Measurements from ENCODE around the gene MAST2. TPM values are rescaled to one million over a fixed set of nuclear protein-coding genes. Genes with fewer than 3 reads are reported as not detected.
A peak's percentile ranks its signal among the peaks of the same experiment; 100 is the strongest.

MAST2 gene
- total and polyA plus RNA-seq, 2 of the 13 experiments (the other 11 are each of a cell fraction or from before 2014, with no cell fraction given) = 15.3 to 23.0 TPM

DNA sequence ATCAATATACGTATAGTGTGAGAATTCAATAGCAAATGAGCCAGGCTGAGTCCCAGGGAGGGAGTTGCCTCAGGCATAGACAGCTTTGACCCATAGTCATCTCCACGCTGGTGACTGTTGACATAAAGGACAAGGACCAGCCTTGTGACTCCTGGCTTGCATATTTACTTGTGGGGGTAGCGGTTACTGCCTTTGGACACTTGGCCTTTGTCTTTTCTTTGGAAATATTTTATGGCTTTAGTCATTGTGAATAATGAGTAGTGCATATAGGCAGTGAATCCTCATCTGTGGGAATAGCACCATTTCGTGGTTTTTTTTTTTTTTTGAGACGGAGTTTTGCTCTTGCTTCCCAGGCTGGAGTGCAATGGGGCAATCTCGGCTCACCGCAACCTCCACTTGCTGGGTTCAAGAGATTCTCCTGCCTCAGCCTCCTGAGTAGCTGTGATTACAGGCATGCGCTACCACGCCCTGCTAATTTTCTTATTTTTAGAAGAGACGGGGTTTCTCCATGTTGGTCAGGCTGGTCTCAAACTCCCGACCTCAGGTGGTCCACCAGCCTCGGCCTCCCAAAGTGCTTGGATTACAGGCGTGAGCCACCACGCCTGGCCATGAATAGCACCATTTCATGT lies 68.9 kb downstream of the MAST2 start (continued):
- 0 out of 2 replicates have a peak, but pooled peaks have one; percentile 12 for TF ChIP-seq ZNF501 (CRISPR knock-in tag; IDR thresholded peaks at IDR 0.05)
- TF ChIP-seq ZNF547 (CRISPR knock-in tag; IDR thresholded peaks at IDR 0.05) = peak; percentile 69; the same call in 1 of the 2 replicates
- TF ChIP-seq ZBTB7B (CRISPR knock-in tag; IDR thresholded peaks at IDR 0.05) = peak; percentile 43; the same call in 1 of the 2 replicates
- TF ChIP-seq, protein P1, sequence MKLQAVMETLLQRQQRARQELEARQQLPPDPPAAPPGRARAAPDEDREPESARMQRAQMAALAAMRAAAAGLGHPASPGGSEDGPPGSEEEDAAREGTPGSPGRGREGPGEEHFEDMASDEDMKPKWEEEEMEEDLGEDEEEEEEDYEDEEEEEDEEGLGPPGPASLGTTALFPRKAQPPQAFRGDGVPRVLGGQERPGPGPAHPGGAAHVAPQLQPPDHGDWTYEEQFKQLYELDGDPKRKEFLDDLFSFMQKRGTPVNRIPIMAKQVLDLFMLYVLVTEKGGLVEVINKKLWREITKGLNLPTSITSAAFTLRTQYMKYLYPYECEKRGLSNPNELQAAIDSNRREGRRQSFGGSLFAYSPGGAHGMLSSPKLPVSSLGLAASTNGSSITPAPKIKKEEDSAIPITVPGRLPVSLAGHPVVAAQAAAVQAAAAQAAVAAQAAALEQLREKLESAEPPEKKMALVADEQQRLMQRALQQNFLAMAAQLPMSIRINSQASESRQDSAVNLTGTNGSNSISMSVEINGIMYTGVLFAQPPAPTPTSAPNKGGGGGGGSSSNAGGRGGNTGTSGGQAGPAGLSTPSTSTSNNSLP (IDR thresholded peaks at IDR 0.05; ENCODE audit: low read depth, low read length) = peak; percentile 95
- peak; percentile 47 to 50; a peak in 1 of 4 replicates for TF ChIP-seq NR2F1 (CRISPR knock-in tag; IDR thresholded peaks at IDR 0.05)
- peak; percentile 36; the same call in 1 of the 2 replicates for TF ChIP-seq KLF6 (CRISPR knock-in tag; IDR thresholded peaks at IDR 0.05)
- peak; percentile 46; the same call in 1 of the 2 replicates for TF ChIP-seq SP5 (CRISPR knock-in tag; IDR thresholded peaks at IDR 0.05; ENCODE audit: borderline replicate concordance, low read depth)
- peak; percentile 64; the same call in 1 of the 2 replicates for TF ChIP-seq MTA1 (CRISPR knock-in tag; IDR thresholded peaks at IDR 0.05; ENCODE audit: borderline replicate concordance)
- peak; percentile 70; the same call in 1 of the 2 replicates for TF ChIP-seq ZNF292 (CRISPR knock-in tag; IDR thresholded peaks at IDR 0.05; ENCODE audit: borderline replicate concordance, low read depth)
- TF ChIP-seq DPF2 (CRISPR knock-in tag; IDR thresholded peaks at IDR 0.05; ENCODE audit: borderline replicate concordance, low read depth) = peak; percentile 93
- peak; percentile 43; the same call in 1 of the 2 replicates for TF ChIP-seq EHMT2 (IDR thresholded peaks at IDR 0.05; ENCODE audit: borderline replicate concordance, low read depth, low read length)
- peak; percentile 71 for TF ChIP-seq POLR2G (IDR thresholded peaks at IDR 0.05; ENCODE audit: low read depth, low read length)
- peak; percentile 77 for TF ChIP-seq POGZ (CRISPR knock-in tag; IDR thresholded peaks at IDR 0.05)
- TF ChIP-seq, protein P2, sequence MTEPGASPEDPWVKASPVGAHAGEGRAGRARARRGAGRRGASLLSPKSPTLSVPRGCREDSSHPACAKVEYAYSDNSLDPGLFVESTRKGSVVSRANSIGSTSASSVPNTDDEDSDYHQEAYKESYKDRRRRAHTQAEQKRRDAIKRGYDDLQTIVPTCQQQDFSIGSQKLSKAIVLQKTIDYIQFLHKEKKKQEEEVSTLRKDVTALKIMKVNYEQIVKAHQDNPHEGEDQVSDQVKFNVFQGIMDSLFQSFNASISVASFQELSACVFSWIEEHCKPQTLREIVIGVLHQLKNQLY (CRISPR knock-in tag; IDR thresholded peaks at IDR 0.05) = peak; percentile 81; the same call in 1 of the 2 replicates
- TF ChIP-seq HNF4A (CRISPR knock-in tag; IDR thresholded peaks at IDR 0.05) = peak; percentile 90
- TF ChIP-seq, protein P3, sequence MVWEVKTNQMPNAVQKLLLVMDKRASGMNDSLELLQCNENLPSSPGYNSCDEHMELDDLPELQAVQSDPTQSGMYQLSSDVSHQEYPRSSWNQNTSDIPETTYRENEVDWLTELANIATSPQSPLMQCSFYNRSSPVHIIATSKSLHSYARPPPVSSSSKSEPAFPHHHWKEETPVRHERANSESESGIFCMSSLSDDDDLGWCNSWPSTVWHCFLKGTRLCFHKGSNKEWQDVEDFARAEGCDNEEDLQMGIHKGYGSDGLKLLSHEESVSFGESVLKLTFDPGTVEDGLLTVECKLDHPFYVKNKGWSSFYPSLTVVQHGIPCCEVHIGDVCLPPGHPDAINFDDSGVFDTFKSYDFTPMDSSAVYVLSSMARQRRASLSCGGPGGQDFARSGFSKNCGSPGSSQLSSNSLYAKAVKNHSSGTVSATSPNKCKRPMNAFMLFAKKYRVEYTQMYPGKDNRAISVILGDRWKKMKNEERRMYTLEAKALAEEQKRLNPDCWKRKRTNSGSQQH (CRISPR knock-in tag; IDR thresholded peaks at IDR 0.05; ENCODE audit: low read depth) = 0 out of 2 replicates have a peak, but pooled peaks have one; percentile 60
- TF ChIP-seq BCL6 (CRISPR knock-in tag; IDR thresholded peaks at IDR 0.05) = peak; percentile 89
- TF ChIP-seq ZFX (CRISPR knock-in tag; IDR thresholded peaks at IDR 0.05; ENCODE audit: low read depth) = peak; percentile 65; the same call in 1 of the 2 replicates
- peak; percentile 73; the same call in 1 of the 2 replicates for TF ChIP-seq DMAP1 (CRISPR knock-in tag; IDR thresholded peaks at IDR 0.05)
- peak; percentile 56 for TF ChIP-seq SKI (IDR thresholded peaks at IDR 0.05; ENCODE audit: partially characterized antibody)
- TF ChIP-seq EP300 (IDR thresholded peaks at IDR 0.05; ENCODE audit: low read depth in 2 of 2, low read length in 2 of 2) = peak; percentile 94 to 95; a peak in 3 of 4 replicates
- peak; percentile 95 for TF ChIP-seq EP300 (CRISPR knock-in tag; IDR thresholded peaks at IDR 0.05; ENCODE audit: borderline replicate concordance)
- TF ChIP-seq ZMYM4 (CRISPR knock-in tag; IDR thresholded peaks at IDR 0.05) = peak; percentile 90
- TF ChIP-seq ADNP (CRISPR knock-in tag; IDR thresholded peaks at IDR 0.05) = peak; percentile 82; the same call in 1 of the 2 replicates
- TF ChIP-seq ZNF792 (CRISPR knock-in tag; IDR thresholded peaks at IDR 0.05) = peak; percentile 97; the same call in 1 of the 2 replicates
- TF ChIP-seq, protein P4, sequence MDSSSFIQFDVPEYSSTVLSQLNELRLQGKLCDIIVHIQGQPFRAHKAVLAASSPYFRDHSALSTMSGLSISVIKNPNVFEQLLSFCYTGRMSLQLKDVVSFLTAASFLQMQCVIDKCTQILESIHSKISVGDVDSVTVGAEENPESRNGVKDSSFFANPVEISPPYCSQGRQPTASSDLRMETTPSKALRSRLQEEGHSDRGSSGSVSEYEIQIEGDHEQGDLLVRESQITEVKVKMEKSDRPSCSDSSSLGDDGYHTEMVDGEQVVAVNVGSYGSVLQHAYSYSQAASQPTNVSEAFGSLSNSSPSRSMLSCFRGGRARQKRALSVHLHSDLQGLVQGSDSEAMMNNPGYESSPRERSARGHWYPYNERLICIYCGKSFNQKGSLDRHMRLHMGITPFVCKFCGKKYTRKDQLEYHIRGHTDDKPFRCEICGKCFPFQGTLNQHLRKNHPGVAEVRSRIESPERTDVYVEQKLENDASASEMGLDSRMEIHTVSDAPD (CRISPR knock-in tag; IDR thresholded peaks at IDR 0.05) = peak; percentile 54; the same call in 1 of the 2 replicates

Measured in HepG2 (cell line).